ENCODE results near the gene TIGD1. TPM values are rescaled to one million over a fixed set of nuclear protein-coding genes. Genes with fewer than 3 reads are reported as not detected.

TIGD1 gene
- total and polyA plus RNA-seq, 12 donors, result 1.4 to 6.9 (median 2.0) TPM

DNA sequence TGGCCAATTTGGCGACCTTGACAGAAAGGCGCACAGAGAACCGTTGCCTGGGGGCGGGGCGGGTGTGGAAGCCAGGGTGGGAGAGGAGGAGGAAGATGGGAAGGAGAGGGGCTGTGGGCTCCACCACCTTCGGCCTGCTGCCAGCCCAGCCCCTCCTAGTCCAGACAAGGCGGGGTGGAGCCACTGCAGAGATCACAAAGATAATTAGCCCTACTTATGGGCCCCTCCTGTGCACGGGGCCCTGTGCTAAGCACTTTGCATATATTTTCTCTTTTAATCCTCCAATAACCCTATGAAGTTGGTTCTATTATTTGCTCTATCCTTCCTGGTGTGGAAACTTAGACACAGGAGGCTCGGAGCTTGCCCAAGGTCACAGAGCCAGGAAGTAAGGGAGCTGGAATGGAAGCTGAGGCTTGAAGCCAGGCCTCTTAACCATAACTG lies 49.0 kb downstream of the TIGD1 start:
- DNase-seq, result no peak

DNA sequence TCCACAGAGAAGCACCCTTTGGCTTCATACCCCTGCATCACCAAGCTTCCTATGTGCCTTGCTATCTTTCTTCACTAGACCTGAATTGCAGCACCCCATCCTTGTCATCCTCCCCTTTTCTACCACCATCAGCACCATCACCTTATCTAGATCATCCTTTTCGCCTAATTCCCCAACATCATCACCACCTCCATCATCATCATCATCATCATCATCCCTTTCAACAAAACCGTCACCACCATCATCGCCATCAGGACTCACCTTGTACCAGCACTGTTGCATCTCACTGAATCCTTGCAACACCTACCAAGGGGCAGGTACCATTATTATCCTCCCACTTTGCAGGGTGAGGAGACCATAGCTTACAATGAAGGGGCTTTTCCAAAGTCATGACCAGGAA lies 51.9 kb downstream of the TIGD1 start:
- intact Hi-C loops (cut with DNase I), result no loop called here
- 92 to 96% methylated on average over 3 of the region's 3 CpGs for WGBS, 2 donors
- no peak for ATAC-seq

More for the DNA sequence above, 49.0 kb downstream of the TIGD1 start:
- peak in 1 of 8 donors; percentile 40 for ATAC-seq
- TF ChIP-seq, protein P1, sequence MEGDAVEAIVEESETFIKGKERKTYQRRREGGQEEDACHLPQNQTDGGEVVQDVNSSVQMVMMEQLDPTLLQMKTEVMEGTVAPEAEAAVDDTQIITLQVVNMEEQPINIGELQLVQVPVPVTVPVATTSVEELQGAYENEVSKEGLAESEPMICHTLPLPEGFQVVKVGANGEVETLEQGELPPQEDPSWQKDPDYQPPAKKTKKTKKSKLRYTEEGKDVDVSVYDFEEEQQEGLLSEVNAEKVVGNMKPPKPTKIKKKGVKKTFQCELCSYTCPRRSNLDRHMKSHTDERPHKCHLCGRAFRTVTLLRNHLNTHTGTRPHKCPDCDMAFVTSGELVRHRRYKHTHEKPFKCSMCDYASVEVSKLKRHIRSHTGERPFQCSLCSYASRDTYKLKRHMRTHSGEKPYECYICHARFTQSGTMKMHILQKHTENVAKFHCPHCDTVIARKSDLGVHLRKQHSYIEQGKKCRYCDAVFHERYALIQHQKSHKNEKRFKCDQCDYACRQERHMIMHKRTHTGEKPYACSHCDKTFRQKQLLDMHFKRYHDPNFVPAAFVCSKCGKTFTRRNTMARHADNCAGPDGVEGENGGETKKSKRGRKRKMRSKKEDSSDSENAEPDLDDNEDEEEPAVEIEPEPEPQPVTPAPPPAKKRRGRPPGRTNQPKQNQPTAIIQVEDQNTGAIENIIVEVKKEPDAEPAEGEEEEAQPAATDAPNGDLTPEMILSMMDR (IDR thresholded peaks at IDR 0.05), result no peak
- Histone ChIP-seq H3K36me3 (no peaks in the 10 kb centered on the region), H3K9me3 (no peaks in the 10 kb centered on the region), H3K4me1 (peaks cover 3 to 20% (median 9%) of the 10 kb centered on the region in 9 donors), H3K27me3 (peaks cover 6 to 51% (median 29%) of the 10 kb centered on the region in 7 donors), H3K4me3 (no peak overlapping the region), H3K27ac (no peak overlapping the region)
- WGBS, 2 donors, result 76 to 78% methylated on average over 9 of the region's 9 CpGs
- intact Hi-C loops (cut with DNase I), result no loop called here

More for the DNA sequence above, 51.9 kb downstream of the TIGD1 start:
- no peak for DNase-seq
- Histone ChIP-seq H3K36me3 (no peaks in the 10 kb centered on the region), H3K9me3 (no peaks in the 10 kb centered on the region), H3K4me1 (peaks cover 3 to 17% (median 6%) of the 10 kb centered on the region in 9 donors), H3K27me3 (peaks cover 5 to 24% (median 10%) of the 10 kb centered on the region in 7 donors), H3K27ac (no peak overlapping the region), H3K4me3 (no peak overlapping the region)
- TF ChIP-seq, protein P1 (IDR thresholded peaks at IDR 0.05), result no peak

Other genes starting within 250 kb of the TIGD1 start
- gene ALPP, start 171.8 kb downstream of the TIGD1 start, total RNA-seq, result not detected
- not detected for gene ALPP, start 171.8 kb downstream of the TIGD1 start, polyA plus RNA-seq
- not detected for gene ALPG, start 143.7 kb downstream of the TIGD1 start, total RNA-seq
- gene ALPG, start 143.7 kb downstream of the TIGD1 start, polyA plus RNA-seq, result not detected
- not detected for gene ALPI, start 94.4 kb downstream of the TIGD1 start, total RNA-seq
- not detected for gene ALPI, start 94.4 kb downstream of the TIGD1 start, polyA plus RNA-seq
- under 1 TPM in 3 of 10 donors, not detected in 7; 0.23 to 0.46 (median 0.31) TPM for gene ECEL1, start 62.7 kb downstream of the TIGD1 start, total RNA-seq
- gene ECEL1, start 62.7 kb downstream of the TIGD1 start, polyA plus RNA-seq, result 1 to 10 TPM in 1 of 2 donors, not detected in 1; 1.5 TPM
- under 1 TPM in 3 of 10 donors, not detected in 7; 0.12 to 0.35 (median 0.23) TPM for gene PRSS56, start 30.2 kb downstream of the TIGD1 start, total RNA-seq
- gene PRSS56, start 30.2 kb downstream of the TIGD1 start, polyA plus RNA-seq, result under 1 TPM in 1 of 2 donors, not detected in 1; 0.15 TPM
- under 1 TPM in 3 of 10 donors, not detected in 7; 0.12 to 0.57 (median 0.21) TPM for gene CHRND, start 24.4 kb downstream of the TIGD1 start, total RNA-seq
- under 1 TPM in 1 of 2 donors, not detected in 1; 0.03 TPM for gene CHRND, start 24.4 kb downstream of the TIGD1 start, polyA plus RNA-seq
- not detected for gene CHRNG, start 10.9 kb downstream of the TIGD1 start, total RNA-seq
- not detected for gene CHRNG, start 10.9 kb downstream of the TIGD1 start, polyA plus RNA-seq
- gene EIF4E2, start 132 bp upstream of the TIGD1 start, total RNA-seq, result 10 to 100 TPM; 30.3 to 58.1 (median 37.7) TPM
- 10 to 100 TPM; 42.5 to 55.6 TPM for gene EIF4E2, start 132 bp upstream of the TIGD1 start, polyA plus RNA-seq
- gene EFHD1, start 83.0 kb upstream of the TIGD1 start, total RNA-seq, result 10 to 100 TPM in 9 of 10 donors, 1 to 10 TPM in 1; 8.1 to 33.8 (median 19.5) TPM
- gene EFHD1, start 83.0 kb upstream of the TIGD1 start, polyA plus RNA-seq, result 10 to 100 TPM; 11.7 to 36.2 TPM
- gene GIGYF2, start 146.8 kb upstream of the TIGD1 start, total RNA-seq, result 10 to 100 TPM; 54.9 to 71.7 (median 66.5) TPM
- gene GIGYF2, start 146.8 kb upstream of the TIGD1 start, polyA plus RNA-seq, result 10 to 100 TPM in 1 of 2 donors, 1 to 10 TPM in 1; 9.9 to 28.6 TPM
- gene KCNJ13, start 226.0 kb upstream of the TIGD1 start, total RNA-seq, result not detected
- gene KCNJ13, start 226.0 kb upstream of the TIGD1 start, polyA plus RNA-seq, result not detected